Measurements from ENCODE around the gene MINDY3.
A peak's percentile ranks its signal among the peaks of the same experiment; 100 is the strongest.

MINDY3 gene

DNA sequence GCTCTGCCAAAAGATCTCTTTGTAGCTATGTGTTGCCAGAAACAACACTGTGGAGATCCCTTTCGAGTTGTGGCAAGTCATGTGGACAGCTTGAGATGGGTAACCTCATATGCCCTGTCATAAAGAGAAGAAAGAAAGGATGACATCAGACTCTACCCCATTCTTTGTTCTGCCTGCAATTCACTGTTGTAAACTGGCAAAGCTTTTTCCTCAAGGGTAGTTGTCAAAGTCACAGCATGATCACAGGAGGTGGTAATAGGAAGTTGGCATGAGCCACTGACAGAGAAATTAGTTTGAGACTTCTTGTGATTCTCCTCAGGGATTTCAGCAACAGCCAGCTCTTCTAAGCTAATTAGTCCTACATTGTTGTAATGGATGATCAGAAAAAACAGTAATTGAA, 19.4 kb upstream of the MINDY3 start (continued):
- TF ChIP-seq GLIS2 (tag by site-specific recombination; IDR thresholded peaks at IDR 0.05) (no peak), ZNF394 (tag by site-specific recombination; IDR thresholded peaks at IDR 0.05; ENCODE audit: borderline replicate concordance) (peak; percentile 34; the same call in 1 of the 2 replicates), ZEB2 (tag by site-specific recombination; IDR thresholded peaks at IDR 0.05) (peak; percentile 98), ZBTB7A (tag by site-specific recombination; IDR thresholded peaks at IDR 0.05; ENCODE audit: low read depth) (no peak), ZBTB48 (tag by site-specific recombination; IDR thresholded peaks at IDR 0.05) (no peak), ZFP37 (tag by site-specific recombination; IDR thresholded peaks at IDR 0.05) (no peak), ZNF658 (tag by site-specific recombination; IDR thresholded peaks at IDR 0.05) (no peak), ZNF10 (tag by site-specific recombination; IDR thresholded peaks at IDR 0.05) (peak; percentile 35; the same call in 1 of the 2 replicates), ZBTB8A (tag by site-specific recombination; IDR thresholded peaks at IDR 0.05) (peak; percentile 36; the same call in 1 of the 2 replicates), ZNF529 (tag by site-specific recombination; IDR thresholded peaks at IDR 0.05; ENCODE audit: insufficient replicate concordance) (no peak), ZNF311 (tag by site-specific recombination; IDR thresholded peaks at IDR 0.05; ENCODE audit: borderline replicate concordance) (no peak), ZNF391 (tag by site-specific recombination; IDR thresholded peaks at IDR 0.05; ENCODE audit: borderline replicate concordance, low read depth) (peak; percentile 53; the same call in 1 of the 2 replicates), YY2 (tag by site-specific recombination; IDR thresholded peaks at IDR 0.05) (no peak), GLI4 (tag by site-specific recombination; IDR thresholded peaks at IDR 0.05) (no peak), ZNF548 (tag by site-specific recombination; IDR thresholded peaks at IDR 0.05) (no peak), ZNF585B (tag by site-specific recombination; IDR thresholded peaks at IDR 0.05) (no peak), MEIS1 (CRISPR knock-in tag; IDR thresholded peaks at IDR 0.05; ENCODE audit: borderline replicate concordance) (no peak), ZSCAN16 (tag by site-specific recombination; IDR thresholded peaks at IDR 0.05) (no peak)
- TF ChIP-seq, protein P1, sequence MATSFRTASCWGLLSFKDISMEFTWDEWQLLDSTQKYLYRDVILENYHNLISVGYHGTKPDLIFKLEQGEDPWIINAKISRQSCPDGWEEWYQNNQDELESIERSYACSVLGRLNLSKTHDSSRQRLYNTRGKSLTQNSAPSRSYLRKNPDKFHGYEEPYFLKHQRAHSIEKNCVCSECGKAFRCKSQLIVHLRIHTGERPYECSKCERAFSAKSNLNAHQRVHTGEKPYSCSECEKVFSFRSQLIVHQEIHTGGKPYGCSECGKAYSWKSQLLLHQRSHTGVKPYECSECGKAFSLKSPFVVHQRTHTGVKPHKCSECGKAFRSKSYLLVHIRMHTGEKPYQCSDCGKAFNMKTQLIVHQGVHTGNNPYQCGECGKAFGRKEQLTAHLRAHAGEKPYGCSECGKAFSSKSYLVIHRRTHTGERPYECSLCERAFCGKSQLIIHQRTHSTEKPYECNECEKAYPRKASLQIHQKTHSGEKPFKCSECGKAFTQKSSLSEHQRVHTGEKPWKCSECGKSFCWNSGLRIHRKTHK (tag by site-specific recombination; IDR thresholded peaks at IDR 0.05): no peak
- TF ChIP-seq, protein P2, sequence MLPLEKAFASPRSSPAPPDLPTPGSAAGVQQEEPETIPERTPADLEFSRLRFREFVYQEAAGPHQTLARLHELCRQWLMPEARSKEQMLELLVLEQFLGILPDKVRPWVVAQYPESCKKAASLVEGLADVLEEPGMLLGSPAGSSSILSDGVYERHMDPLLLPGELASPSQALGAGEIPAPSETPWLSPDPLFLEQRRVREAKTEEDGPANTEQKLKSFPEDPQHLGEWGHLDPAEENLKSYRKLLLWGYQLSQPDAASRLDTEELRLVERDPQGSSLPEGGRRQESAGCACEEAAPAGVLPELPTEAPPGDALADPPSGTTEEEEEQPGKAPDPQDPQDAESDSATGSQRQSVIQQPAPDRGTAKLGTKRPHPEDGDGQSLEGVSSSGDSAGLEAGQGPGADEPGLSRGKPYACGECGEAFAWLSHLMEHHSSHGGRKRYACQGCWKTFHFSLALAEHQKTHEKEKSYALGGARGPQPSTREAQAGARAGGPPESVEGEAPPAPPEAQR (tag by site-specific recombination; IDR thresholded peaks at IDR 0.05): no peak
- TF ChIP-seq, protein P3, sequence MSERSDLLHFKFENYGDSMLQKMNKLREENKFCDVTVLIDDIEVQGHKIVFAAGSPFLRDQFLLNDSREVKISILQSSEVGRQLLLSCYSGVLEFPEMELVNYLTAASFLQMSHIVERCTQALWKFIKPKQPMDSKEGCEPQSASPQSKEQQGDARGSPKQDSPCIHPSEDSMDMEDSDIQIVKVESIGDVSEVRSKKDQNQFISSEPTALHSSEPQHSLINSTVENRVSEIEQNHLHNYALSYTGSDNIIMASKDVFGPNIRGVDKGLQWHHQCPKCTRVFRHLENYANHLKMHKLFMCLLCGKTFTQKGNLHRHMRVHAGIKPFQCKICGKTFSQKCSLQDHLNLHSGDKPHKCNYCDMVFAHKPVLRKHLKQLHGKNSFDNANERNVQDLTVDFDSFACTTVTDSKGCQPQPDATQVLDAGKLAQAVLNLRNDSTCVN (tag by site-specific recombination; optimal IDR thresholded peaks at IDR 0.05): no peak
- TF ChIP-seq, protein P4, sequence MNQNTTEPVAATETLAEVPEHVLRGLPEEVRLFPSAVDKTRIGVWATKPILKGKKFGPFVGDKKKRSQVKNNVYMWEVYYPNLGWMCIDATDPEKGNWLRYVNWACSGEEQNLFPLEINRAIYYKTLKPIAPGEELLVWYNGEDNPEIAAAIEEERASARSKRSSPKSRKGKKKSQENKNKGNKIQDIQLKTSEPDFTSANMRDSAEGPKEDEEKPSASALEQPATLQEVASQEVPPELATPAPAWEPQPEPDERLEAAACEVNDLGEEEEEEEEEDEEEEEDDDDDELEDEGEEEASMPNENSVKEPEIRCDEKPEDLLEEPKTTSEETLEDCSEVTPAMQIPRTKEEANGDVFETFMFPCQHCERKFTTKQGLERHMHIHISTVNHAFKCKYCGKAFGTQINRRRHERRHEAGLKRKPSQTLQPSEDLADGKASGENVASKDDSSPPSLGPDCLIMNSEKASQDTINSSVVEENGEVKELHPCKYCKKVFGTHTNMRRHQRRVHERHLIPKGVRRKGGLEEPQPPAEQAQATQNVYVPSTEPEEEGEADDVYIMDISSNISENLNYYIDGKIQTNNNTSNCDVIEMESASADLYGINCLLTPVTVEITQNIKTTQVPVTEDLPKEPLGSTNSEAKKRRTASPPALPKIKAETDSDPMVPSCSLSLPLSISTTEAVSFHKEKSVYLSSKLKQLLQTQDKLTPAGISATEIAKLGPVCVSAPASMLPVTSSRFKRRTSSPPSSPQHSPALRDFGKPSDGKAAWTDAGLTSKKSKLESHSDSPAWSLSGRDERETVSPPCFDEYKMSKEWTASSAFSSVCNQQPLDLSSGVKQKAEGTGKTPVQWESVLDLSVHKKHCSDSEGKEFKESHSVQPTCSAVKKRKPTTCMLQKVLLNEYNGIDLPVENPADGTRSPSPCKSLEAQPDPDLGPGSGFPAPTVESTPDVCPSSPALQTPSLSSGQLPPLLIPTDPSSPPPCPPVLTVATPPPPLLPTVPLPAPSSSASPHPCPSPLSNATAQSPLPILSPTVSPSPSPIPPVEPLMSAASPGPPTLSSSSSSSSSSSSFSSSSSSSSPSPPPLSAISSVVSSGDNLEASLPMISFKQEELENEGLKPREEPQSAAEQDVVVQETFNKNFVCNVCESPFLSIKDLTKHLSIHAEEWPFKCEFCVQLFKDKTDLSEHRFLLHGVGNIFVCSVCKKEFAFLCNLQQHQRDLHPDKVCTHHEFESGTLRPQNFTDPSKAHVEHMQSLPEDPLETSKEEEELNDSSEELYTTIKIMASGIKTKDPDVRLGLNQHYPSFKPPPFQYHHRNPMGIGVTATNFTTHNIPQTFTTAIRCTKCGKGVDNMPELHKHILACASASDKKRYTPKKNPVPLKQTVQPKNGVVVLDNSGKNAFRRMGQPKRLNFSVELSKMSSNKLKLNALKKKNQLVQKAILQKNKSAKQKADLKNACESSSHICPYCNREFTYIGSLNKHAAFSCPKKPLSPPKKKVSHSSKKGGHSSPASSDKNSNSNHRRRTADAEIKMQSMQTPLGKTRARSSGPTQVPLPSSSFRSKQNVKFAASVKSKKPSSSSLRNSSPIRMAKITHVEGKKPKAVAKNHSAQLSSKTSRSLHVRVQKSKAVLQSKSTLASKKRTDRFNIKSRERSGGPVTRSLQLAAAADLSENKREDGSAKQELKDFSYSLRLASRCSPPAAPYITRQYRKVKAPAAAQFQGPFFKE (tag by site-specific recombination; IDR thresholded peaks at IDR 0.05; ENCODE audit: borderline replicate concordance): no peak
- TF ChIP-seq, protein P5, sequence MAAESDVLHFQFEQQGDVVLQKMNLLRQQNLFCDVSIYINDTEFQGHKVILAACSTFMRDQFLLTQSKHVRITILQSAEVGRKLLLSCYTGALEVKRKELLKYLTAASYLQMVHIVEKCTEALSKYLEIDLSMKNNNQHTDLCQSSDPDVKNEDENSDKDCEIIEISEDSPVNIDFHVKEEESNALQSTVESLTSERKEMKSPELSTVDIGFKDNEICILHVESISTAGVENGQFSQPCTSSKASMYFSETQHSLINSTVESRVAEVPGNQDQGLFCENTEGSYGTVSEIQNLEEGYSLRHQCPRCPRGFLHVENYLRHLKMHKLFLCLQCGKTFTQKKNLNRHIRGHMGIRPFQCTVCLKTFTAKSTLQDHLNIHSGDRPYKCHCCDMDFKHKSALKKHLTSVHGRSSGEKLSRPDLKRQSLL (tag by site-specific recombination; IDR thresholded peaks at IDR 0.05): peak; percentile 36; the same call in 1 of the 2 replicates
- TF ChIP-seq, protein P6, sequence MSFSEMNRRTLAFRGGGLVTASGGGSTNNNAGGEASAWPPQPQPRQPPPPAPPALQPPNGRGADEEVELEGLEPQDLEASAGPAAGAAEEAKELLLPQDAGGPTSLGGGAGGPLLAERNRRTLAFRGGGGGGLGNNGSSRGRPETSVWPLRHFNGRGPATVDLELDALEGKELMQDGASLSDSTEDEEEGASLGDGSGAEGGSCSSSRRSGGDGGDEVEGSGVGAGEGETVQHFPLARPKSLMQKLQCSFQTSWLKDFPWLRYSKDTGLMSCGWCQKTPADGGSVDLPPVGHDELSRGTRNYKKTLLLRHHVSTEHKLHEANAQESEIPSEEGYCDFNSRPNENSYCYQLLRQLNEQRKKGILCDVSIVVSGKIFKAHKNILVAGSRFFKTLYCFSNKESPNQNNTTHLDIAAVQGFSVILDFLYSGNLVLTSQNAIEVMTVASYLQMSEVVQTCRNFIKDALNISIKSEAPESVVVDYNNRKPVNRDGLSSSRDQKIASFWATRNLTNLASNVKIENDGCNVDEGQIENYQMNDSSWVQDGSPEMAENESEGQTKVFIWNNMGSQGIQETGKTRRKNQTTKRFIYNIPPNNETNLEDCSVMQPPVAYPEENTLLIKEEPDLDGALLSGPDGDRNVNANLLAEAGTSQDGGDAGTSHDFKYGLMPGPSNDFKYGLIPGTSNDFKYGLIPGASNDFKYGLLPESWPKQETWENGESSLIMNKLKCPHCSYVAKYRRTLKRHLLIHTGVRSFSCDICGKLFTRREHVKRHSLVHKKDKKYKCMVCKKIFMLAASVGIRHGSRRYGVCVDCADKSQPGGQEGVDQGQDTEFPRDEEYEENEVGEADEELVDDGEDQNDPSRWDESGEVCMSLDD (tag by site-specific recombination; IDR thresholded peaks at IDR 0.05): no peak
- TF ChIP-seq, protein P7, sequence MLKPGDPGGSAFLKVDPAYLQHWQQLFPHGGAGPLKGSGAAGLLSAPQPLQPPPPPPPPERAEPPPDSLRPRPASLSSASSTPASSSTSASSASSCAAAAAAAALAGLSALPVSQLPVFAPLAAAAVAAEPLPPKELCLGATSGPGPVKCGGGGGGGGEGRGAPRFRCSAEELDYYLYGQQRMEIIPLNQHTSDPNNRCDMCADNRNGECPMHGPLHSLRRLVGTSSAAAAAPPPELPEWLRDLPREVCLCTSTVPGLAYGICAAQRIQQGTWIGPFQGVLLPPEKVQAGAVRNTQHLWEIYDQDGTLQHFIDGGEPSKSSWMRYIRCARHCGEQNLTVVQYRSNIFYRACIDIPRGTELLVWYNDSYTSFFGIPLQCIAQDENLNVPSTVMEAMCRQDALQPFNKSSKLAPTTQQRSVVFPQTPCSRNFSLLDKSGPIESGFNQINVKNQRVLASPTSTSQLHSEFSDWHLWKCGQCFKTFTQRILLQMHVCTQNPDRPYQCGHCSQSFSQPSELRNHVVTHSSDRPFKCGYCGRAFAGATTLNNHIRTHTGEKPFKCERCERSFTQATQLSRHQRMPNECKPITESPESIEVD (tag by site-specific recombination; IDR thresholded peaks at IDR 0.05): peak; percentile 99

Data from HEK293 (cell line).